ENCODE data around the gene HTATSF1.

HTATSF1 gene

DNA sequence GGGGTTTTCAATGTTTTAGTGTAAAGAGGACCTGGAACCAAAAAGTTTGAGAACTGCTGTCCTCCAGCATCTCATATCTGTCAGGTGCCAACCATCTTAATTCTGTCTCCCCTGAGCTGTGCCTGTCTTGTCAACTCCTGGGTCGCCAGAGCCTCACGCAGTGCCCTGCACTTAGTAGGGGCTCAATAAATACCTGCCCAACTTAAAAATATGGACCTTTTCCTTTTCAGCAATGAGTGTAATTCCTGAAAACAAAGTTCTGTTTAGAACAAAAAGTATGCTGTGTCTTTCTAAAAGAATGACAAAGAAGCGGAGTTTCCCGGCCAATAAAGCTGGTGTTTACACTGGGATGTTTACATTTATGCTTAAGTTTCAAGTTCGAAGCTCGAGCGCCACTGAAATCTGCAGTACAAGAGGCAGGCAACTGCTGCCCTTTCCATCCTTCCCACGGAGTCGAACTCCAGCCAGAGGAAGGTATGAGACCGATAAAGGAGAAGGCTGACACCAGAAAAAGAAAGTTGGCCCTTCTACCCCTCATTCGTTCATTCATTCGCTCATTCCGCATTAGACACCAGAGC is 1.1 kb upstream of the HTATSF1 start:
- DNase-seq = no peak

GRCh38 chrX:136496764-136497555 is 432 bp upstream of the HTATSF1 start:
- peak; percentile 38 to 89 (median 76) for DNase-seq

DNA sequence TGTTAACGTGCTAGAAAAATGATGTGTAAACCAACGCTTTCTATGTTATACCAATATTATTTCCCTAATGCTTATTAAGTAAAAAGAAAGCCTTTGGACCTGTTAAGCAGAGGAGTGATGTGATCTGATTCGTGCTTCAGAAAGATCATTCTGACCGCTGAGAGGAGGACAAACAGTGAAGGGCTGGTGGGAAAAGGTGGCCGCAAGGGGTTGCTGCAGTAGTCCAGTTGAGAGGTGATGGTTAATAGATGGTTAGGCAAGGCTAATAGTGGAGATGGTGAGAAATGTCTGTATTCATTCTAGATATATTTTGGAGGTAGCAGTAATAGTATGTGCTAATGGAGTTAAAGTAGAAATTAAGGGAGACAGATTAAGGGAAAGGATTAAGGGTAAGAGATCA is 21.7 kb downstream of the HTATSF1 start:
- no peak for DNase-seq

DNA sequence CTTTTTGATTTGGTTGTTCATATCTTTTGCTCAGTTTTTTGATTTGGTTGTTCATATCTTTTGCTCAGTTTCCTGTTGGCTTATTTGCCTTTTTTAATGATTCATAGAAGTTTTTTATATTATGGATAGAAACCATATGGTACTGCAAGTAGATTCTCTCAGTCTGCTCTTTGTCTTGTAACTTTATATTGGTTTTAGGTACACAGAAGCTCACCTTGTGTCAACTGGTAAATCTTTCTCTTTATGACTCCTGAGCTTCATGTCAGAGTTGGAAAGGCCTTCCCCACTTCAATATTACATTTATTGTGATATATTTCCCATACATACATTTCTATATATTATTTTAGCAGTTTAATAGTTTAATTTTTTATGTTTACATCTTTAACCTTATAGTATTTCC is 26.4 kb downstream of the HTATSF1 start:
- no peak for DNase-seq

DNA sequence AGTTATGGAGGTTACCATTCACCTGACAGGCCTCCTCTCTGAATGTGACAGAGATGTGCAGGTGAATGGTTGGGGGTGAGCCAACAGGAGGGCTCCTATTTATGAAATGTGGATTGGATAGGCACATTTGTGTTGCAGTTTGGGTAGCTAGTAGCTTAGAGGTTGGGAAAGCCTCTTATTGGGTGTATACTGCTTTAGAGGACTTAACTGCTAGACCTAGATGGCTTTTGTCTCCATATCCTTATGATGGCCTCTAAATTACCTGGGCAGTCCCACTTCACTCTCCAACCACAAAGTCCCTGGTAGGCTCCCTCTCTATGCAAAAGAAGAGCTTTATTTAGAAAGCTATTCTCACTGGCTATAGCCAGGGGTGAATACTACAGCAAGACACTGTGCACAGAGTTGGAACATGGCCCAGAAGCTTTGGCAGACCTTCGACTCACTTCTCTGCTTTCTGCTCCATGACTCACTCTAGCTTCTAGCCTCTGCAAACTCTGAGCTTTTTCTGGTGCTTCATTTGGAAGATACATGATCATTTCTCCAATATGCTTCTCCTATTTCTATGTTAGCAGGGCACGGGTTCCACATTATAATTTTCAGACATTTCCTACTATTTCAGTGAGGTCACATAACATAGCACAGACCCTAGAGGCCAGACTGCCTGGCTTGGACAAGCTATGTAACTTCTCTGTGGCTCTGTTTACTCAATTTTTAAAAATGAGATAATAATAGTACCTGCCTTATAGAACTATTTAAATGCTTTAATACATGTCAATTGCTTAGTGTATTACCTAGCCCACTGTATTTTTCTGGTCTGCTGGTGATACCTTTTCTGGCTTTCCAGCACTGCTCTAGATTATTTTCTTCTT is 28.6 kb downstream of the HTATSF1 start:
- DNase-seq = peak in 7 of 14 donors; percentile 0 to 22 (median 2)

- DNase-seq = no peak
Observed at GRCh38 chrX:136528645-136529315, 31.4 kb downstream of the HTATSF1 start.

DNA sequence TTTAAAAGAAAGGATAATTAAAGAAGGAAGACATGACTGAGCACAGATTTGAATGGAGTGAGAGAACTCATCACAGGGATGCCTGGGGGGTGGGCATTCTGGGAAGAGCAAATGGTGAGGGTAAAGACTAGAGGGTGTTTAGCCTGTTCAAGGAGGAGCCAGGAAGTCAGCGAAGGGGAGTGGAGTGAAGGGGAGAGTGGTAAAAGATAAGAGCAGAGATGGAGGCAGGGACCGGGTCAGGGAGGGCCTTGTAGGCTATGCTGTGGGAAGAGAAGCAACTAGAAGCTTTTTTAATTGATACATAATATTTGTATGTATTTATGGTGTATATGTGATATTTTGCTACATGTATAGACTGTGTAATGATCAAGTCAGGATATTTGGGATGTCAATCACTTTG is 32.4 kb downstream of the HTATSF1 start:
- DNase-seq = no peak

DNA sequence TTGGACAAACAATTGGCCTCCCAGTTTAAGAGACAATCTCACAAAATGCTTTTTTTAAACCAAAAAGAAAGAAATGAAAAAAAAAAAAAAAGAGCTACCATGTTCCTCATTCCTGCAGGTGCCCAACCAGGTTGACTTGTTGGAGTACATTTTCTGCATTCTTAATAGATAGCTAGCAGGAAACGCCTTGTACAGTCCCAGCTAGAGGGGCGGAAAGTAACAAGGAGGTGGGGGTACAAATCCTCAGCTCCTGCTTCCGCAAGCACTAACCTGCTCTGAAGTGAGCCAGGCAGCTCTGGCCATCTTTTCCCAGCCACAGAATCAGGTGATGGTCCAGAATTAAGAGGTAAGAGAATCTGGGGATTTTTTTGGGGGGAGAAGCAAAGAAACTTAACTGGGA is 34.6 kb downstream of the HTATSF1 start, which contains the start of gene VGLL1:
Gene VGLL1, plus strand, starts transcription at position 265 of the 400 bp plus-strand sequence. CDS start 3,806 bp downstream, outside the sequence.
- no peak for DNase-seq

DNA sequence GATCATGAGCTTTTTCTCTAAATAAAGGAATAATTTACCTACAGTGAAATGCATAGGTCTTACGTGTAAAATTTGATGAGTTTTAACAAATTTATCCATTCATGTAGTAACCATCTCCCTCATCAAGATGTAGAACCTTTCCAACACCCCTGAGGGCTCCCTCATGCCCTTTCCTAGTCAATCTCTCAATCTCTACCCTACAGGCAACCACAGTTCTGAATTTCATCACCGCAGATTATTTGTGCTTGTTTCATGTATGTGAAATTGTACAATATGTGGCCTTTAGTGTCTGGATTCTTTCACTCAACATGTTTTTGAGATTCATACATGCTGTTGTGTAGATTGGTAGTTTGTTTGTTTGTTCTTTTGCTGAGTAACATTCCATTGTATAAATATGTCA is 36.7 kb downstream of the HTATSF1 start:
- no peak for DNase-seq

DNA sequence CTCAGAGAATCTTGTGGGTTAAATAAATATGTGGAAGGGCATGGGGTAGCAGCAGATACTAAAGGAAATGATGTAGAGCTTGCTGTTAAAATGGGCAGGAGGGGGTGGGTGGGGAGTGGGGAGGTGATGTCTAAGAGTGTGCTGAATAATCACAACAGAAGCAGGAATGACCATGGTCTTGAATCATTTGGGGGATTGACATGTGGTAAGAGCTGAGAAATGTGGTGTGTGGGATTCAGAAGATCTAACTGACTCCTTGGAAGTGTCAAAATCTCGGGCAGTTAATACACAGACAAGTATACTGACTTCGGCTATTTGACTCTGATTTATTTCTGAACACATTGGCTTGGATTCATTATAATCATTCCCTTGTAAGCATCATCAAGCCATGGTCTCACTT is 41.4 kb downstream of the HTATSF1 start:
- DNase-seq = no peak

DNA sequence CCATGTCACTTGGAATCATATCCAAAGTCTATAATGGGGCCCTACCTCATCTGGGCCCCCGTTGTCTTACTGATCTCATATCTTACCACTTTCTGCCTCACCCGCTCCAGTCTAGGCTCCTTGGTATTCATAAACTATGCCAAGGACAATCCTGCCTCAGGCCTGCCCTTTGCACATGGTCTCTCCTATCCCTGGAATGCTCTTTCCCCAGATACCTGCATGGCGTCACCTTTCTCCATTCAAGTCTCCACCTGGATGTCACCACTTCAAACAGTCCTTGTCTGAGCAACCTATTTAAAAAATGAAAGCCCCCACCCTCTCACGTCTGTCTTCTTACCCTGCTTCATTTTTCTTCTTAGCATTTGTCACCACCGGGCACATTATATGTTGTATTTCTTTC is 42.8 kb downstream of the HTATSF1 start:
- DNase-seq = no peak

DNA sequence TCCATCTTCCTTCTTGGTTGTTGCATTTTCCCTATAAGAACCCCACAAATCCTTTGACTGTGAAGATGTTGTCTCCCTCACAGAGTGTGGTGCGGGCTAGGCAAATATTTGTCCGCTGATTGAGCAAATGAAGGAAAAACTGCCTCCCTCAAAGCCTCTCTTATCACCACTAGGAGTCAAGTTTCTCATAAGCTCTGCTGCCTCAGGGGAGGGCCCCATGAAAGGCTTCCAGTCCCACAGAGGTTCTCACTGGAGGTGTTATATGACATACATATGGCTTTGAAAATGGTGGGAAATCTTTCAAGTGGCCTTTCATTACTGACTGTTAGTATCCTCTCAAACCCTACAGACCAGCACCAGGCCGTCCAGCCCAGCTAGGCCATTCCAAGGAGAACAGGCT is 43.9 kb downstream of the HTATSF1 start:
- DNase-seq = no peak

DNA sequence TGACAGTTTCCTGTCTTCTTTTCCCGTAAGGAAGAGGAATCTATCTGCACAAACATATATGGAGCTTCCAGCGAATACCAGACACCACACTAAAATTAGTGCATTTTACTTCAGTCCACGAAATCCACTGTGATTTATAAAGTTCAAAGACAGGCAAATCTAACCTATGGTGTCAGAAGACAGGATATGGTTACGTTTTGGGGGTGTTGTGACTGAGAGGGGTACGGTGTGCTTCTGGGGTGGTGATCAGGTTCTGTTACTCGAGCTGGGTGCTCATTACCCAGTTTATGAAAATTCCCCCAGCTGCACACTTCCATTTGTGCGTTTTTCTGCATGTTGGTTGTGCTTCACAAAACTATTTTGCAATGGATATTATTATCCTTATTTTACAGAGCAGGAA is 44.9 kb downstream of the HTATSF1 start:
- DNase-seq = no peak

DNA sequence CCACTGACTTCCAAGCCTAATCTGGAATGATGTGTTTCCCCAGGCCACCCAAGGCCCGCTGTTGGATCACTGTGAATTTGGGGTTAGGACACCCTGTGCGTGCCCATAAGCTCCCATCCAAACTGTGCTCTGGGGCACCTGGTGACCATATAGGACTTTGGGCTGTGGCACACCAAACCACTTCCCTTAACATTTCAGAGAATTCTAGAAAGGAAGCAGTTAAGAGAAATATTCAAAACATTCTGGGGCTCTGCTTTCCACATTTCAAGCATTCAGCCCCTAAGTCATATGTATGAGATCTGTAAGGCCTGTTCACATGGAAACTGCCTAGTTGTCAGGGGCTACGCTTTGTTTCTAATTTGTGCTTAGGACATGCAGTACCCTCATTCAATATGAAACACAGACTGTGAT is 49.0 kb downstream of the HTATSF1 start:
- DNase-seq = no peak

DNA sequence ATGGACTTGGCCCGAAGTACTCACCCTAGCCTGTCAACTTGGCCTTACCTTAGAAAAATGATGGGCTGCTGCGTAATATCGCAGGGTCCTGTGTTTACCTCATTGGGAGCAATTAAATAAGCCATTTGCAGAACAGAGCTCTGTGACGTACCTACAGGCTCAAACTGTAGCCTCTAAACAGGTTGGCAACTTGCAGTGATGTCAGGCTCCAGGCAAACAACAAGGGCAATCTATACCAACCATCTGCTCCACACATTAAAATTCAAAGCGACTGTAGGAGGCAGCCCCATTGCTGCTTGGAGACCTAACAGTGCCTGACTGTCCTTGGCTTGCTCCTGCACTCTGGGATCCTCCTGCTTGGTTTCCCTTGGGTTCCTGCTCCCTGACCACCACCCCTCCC is 51.8 kb downstream of the HTATSF1 start:
- DNase-seq = no peak

DNA sequence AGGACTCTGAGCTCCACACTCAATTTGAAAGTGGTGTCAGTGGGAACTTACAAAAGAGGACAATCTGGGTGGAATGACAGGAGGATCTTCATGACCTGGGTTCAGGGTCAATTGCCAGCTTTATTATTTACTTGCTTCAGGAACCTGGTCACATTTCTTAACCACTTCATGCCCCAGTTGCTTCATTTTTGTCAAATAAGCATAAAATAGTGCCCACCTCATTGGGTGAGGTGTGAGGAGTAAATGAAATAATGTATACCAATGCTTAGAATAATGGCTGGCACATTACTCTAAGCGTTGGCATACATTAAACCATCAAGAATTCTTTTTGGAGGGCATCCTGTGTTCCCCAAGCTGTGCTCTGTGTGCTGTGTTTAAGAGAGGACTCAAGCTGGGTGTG is 54.0 kb downstream of the HTATSF1 start:
- DNase-seq = no peak

- no peak for DNase-seq
Observed at GRCh38 chrX:136555694-136556093, 58.3 kb downstream of the HTATSF1 start.
